Naive thymus-derived CD4-positive, alpha-beta T cell (primary cell): ENCODE measurements around the gene CEACAM16. TPM values are rescaled to one million over a fixed set of nuclear protein-coding genes. Genes with fewer than 3 reads are reported as not detected.
A peak's percentile ranks its signal among the peaks of the same experiment; 100 is the strongest.
"Not testable (repeated sequence)": the region's sequence is repeated elsewhere in the genome, so short reads cannot be mapped to it uniquely, and the experiment has no call there.

Experiments used
- ATAC-seq: fragments of 150-1000 bp; cut with Tn5 transposase; 2 replicates; pipeline ENCODE4 v1.10.0; 2021; ENCODE audit warnings: mild to moderate bottlenecking, moderate library complexity
- CTCF ChIA-PET: fragments of 350-600 bp; sonication (Branson Sonifier 250); formaldehyde crosslinking; loops from one replicate; lab custom pipeline; 2021; ENCODE audit warnings: antibody characterized with exemption; lab: Charles Lee
- POLR2A ChIA-PET: fragments of 350-600 bp; sonication (Branson Sonifier 250); formaldehyde crosslinking; loops from one replicate; lab custom pipeline; 2021; ENCODE audit warnings: antibody characterized with exemption, inconsistent platforms; lab: Charles Lee
- DNase-seq, 9 donors: peaks; one replicate each; pipeline versions ENCODE4 v3.0.0 to v3.0.0-alpha.2; 2020 to 2022; ENCODE audit warnings: mixed read lengths in 1 of 9
- H3K27ac ChIP-seq: one replicate; pipeline ENCODE4 v1.7.0; 2013; ENCODE audit warnings: mild to moderate bottlenecking, low read depth, low read length, moderate library complexity
- H3K27me3 ChIP-seq, 2 donors: one replicate each; pipeline ENCODE4 v1.7.0; 2013; ENCODE audit warnings: low read length in 2 of 2, mild to moderate bottlenecking in 2 of 2, moderate library complexity in 2 of 2; ENCODE audit not compliant: control insufficient read depth in 2 of 2, insufficient read depth in 2 of 2
- H3K36me3 ChIP-seq, 3 experiments: 1 replicate in 2 of 3; 2 replicates in 1 of 3; pipeline ENCODE4 v1.7.0; 2013; ENCODE audit warnings: low read length in 3 of 3, mild to moderate bottlenecking in 3 of 3, moderate library complexity in 1 of 3; ENCODE audit not compliant: insufficient read depth in 3 of 3, control insufficient read depth in 2 of 3
- H3K4me1 ChIP-seq, 2 donors: one replicate each; pipeline ENCODE4 v1.7.0; 2013; ENCODE audit warnings: low read length in 2 of 2, mild to moderate bottlenecking in 2 of 2, moderate library complexity in 1 of 2; ENCODE audit not compliant: control insufficient read depth in 2 of 2, insufficient read depth in 2 of 2
- H3K4me3 ChIP-seq: 2 replicates; pipeline ENCODE4 v1.7.0; 2013; ENCODE audit warnings: mild to moderate bottlenecking, low read length
- H3K9me3 ChIP-seq, 3 experiments: 1 replicate in 2 of 3; 2 replicates in 1 of 3; pipeline ENCODE4 v1.7.0; 2013; ENCODE audit warnings: low read length in 3 of 3; ENCODE audit not compliant: control insufficient read depth in 2 of 3
- H3K27ac Mint-ChIP-seq, 9 donors: one replicate each; pipeline ENCODE4 v1.8.0; 2020 to 2022; ENCODE audit warnings: mixed read lengths in 9 of 9, mild to moderate bottlenecking in 8 of 9, moderate library complexity in 5 of 9, inconsistent platforms in 2 of 9
- H3K27me3 Mint-ChIP-seq, 5 donors: one replicate each; pipeline ENCODE4 v1.8.0; 2021 to 2022; ENCODE audit warnings: mixed read lengths in 5 of 5, mild to moderate bottlenecking in 1 of 5
- H3K36me3 Mint-ChIP-seq, 5 donors: one replicate each; pipeline ENCODE4 v1.8.0; 2020 to 2022; ENCODE audit warnings: mixed read lengths in 5 of 5, mild to moderate bottlenecking in 3 of 5, inconsistent platforms in 1 of 5
- H3K4me1 Mint-ChIP-seq, 7 donors: one replicate each; pipeline ENCODE4 v1.8.0; 2020 to 2022; ENCODE audit warnings: mixed read lengths in 7 of 7, mild to moderate bottlenecking in 3 of 7, inconsistent platforms in 1 of 7
- H3K4me3 Mint-ChIP-seq, 10 donors: one replicate each; pipeline ENCODE4 v1.8.0; 2020 to 2022; ENCODE audit warnings: mild to moderate bottlenecking in 10 of 10, mixed read lengths in 10 of 10, moderate library complexity in 6 of 10, inconsistent platforms in 2 of 10
- H3K9me3 Mint-ChIP-seq, 11 donors: one replicate each; pipeline ENCODE4 v1.8.0; 2020 to 2022; ENCODE audit warnings: mixed read lengths in 11 of 11, mild to moderate bottlenecking in 4 of 11, inconsistent platforms in 1 of 11, moderate library complexity in 1 of 11
- intact Hi-C, 2 donors: fragments of 100-400 bp; cut with micrococcal nuclease; formaldehyde crosslinking; loops; one replicate each; pipeline ENCODE4 v1.15.1; 2023
- polyA plus RNA-seq, 2 donors: library from polyadenylated mRNA; unstranded; fragments of 300-500 nt; fragmentation: Illumina TruSeq; gene quantifications; one replicate each; pipeline ENCODE4 v1.2.3, GENCODE V29; 2021
- total RNA-seq, 6 experiments: library from RNA in 5 of 6; stranded (reverse) in 5 of 6; gene quantifications; 1 replicate in 5 of 6; 2 replicates in 1 of 6; pipeline ENCODE4 v1.2.3 and lab custom pipeline; 2021 to 2026

CEACAM16 gene
- total and polyA plus RNA-seq, 7 experiments from 2014 or later = not detected

DNA sequence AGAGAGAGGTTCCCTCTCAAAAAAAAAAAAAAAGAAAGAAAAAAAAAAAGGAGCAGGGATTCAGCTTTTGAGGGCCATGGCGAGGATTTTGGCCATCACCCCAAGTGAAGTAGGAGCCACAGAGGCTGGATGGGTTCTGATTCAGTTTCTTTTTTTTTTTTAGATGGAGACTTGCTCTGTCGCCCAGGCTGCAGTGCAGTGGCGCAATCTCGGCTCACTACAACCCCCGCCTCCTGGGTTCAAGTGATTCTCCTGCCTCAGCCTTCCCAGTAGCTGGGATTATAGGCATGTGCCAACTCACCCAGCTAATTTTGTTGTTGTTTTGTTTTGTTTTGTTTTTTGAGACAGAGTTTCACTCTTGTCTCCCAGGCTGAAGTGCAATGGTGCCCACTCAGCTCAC, 22.4 kb downstream of the CEACAM16 start:
- H3K27me3 Mint-ChIP-seq, H3K36me3 Mint-ChIP-seq, intact Hi-C loops, H3K27ac Mint-ChIP-seq, H3K4me3 ChIP-seq, H3K9me3 Mint-ChIP-seq, H3K4me1 ChIP-seq, H3K27ac ChIP-seq, H3K4me3 Mint-ChIP-seq, H3K36me3 ChIP-seq, ATAC-seq, DNase-seq, H3K9me3 ChIP-seq, H3K27me3 ChIP-seq: not testable (repeated sequence)
- H3K4me1 Mint-ChIP-seq = peaks cover 8 to 49% (median 18%) of the 10 kb centered on the region in 7 donors
- ChIA-PET CTCF (interaction anchor here (0.7 to 13.1 kb wide), 6 partner anchors 12 to 64 kb away, joined by 3 to 295 read pairs (median 6); no protein-coding TSS in a partner anchor), POLR2A (interaction anchor here (1.0 kb wide), 1 partner anchor 31 kb away, joined by 3 read pairs; no protein-coding TSS in a partner anchor)

- Histone ChIP-seq H3K27me3 (no peaks in the 10 kb centered on the region), H3K4me1 (peaks cover 0 to 10% of the 10 kb centered on the region in 2 donors), H3K27ac (no peak overlapping the region), H3K36me3 (no peaks in the 10 kb centered on the region), H3K9me3 (no peaks in the 10 kb centered on the region), H3K4me3 (no peak overlapping the region)
- H3K4me3 Mint-ChIP-seq = peak overlapping the region in 1 of 10 donors; percentile 58
- ATAC-seq (peak; percentile 43), DNase-seq (no peak)
- POLR2A ChIA-PET = interaction anchor here (1.0 kb wide), 2 partner anchors 30 to 48 kb away, joined by 3 to 4 read pairs; no protein-coding TSS in a partner anchor
- H3K27me3 Mint-ChIP-seq = peaks cover 0 to 4% (median 0%) of the 10 kb centered on the region in 5 donors
- H3K4me1 Mint-ChIP-seq = peaks cover 8 to 51% (median 19%) of the 10 kb centered on the region in 7 donors
- peak overlapping the region in 2 of 9 donors; percentile 38 to 55 for H3K27ac Mint-ChIP-seq
- H3K9me3 Mint-ChIP-seq = no peaks in the 10 kb centered on the region
- intact Hi-C loops = loop anchor here (1.0 to 2.0 kb wide), 2 partner anchors 30 kb away; no protein-coding TSS in a partner anchor
- CTCF ChIA-PET = interaction anchor here (0.7 to 13.1 kb wide), 14 partner anchors 8 to 124 kb away, joined by 3 to 295 read pairs (median 7); no protein-coding TSS in a partner anchor
- no peaks in the 10 kb centered on the region for H3K36me3 Mint-ChIP-seq
Observed at GRCh38 chr19:44722131-44723121, 23.5 kb downstream of the CEACAM16 start.

DNA sequence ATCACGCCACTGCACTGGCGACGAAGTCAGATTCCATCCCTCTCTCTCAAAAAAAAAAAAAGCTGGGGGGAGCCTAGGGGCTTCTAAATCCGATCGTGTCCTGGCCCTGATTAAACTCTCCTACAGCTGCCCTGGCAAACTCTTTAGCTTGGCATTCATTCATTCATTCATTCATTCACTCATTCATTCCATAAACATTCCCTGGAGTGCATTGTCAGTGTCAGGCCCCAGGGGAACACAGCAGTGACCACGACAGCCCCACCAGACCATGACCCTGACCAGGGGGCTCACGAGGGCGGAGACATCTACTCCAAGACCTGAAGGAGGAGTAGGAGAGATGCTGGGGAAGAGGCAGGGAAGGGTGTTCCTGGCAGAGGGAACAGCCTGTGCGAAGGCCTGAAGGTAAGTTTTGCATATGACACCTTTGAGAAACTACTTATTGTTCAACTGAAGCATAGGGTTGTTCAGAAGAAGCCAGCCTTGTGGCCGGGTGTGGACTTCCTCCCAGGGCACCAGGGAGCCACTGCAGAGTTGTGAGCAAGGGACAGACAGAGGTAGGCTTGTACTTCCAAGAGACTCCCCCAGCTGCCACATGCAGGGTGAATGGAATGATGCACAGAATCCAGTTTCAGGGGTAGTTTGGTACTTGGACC, 24.5 kb downstream of the CEACAM16 start:
- Histone ChIP-seq H3K4me3 (no peak overlapping the region), H3K9me3 (no peaks in the 10 kb centered on the region), H3K36me3 (no peaks in the 10 kb centered on the region), H3K27me3 (no peaks in the 10 kb centered on the region), H3K27ac (no peak overlapping the region), H3K4me1 (peaks cover 0 to 10% of the 10 kb centered on the region in 2 donors)
- ChIA-PET POLR2A (interaction anchor here (1.1 to 2.7 kb wide), 3 partner anchors 27 to 47 kb away, joined by 5 to 23 read pairs (median 7); no protein-coding TSS in a partner anchor), CTCF (interaction anchor here (0.7 to 13.1 kb wide), 18 partner anchors 9 to 140 kb away, joined by 3 to 295 read pairs (median 7); no protein-coding TSS in a partner anchor)
- Mint-ChIP-seq H3K4me1 (peaks cover 8 to 59% (median 26%) of the 10 kb centered on the region in 7 donors), H3K36me3 (no peaks in the 10 kb centered on the region), H3K27ac (peak overlapping the region in 4 of 9 donors; percentile 26 to 79 (median 59)), H3K4me3 (peak overlapping the region in 1 of 10 donors; percentile 60), H3K9me3 (no peaks in the 10 kb centered on the region), H3K27me3 (peaks cover 0 to 4% (median 0%) of the 10 kb centered on the region in 5 donors)
- intact Hi-C loops = loop anchor here in 1 of 2 donors (2.0 kb wide), 1 partner anchor 31 kb away; no protein-coding TSS in a partner anchor
- peak; percentile 54 for ATAC-seq
- no peak for DNase-seq

DNA sequence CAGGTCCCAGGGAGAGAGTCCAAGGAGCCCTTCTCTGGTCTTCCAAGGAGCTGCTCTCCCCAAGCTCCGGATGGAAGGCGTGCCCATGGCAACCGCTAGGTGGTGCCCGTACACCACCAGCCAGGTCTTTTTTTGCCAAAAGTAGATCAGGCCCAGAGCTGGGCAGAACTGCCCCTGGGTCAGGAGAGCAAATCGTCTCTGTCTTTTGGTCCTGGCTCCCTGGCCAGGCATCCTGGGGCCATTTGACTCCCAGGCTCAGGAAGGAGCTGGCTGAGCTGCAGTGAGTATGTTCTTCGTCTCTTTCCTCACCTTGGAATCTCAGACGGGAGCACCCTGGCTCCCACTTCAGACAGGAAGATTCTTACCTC, 25.0 kb downstream of the CEACAM16 start:
- H3K36me3 Mint-ChIP-seq = no peaks in the 10 kb centered on the region
- H3K27me3 ChIP-seq = no peaks in the 10 kb centered on the region
- H3K9me3 Mint-ChIP-seq = no peaks in the 10 kb centered on the region
- peak; percentile 93 for ATAC-seq
- H3K9me3 ChIP-seq = no peaks in the 10 kb centered on the region
- intact Hi-C loops = loop anchor here (1.0 to 2.0 kb wide), 7 partner anchors 23 to 121 kb away; partner anchors contain the start of gene BCL3 (in 1 of the 2)
- CTCF ChIA-PET = interaction anchor here (0.7 to 13.1 kb wide), 20 partner anchors 9 to 141 kb away, joined by 3 to 295 read pairs (median 6); no protein-coding TSS in a partner anchor
- POLR2A ChIA-PET = interaction anchor here (0.6 to 2.7 kb wide), 4 partner anchors 15 to 47 kb away, joined by 4 to 23 read pairs (median 6); no protein-coding TSS in a partner anchor
- no peaks in the 10 kb centered on the region for H3K36me3 ChIP-seq
- H3K27me3 Mint-ChIP-seq = peaks cover 0 to 4% (median 0%) of the 10 kb centered on the region in 5 donors
- peak; percentile 64 to 84 (median 76) for DNase-seq
- H3K4me3 Mint-ChIP-seq = peak overlapping the region in 1 of 10 donors; percentile 60
- H3K27ac ChIP-seq = no peak overlapping the region
- H3K4me1 Mint-ChIP-seq = peaks cover 8 to 62% (median 24%) of the 10 kb centered on the region in 7 donors
- peaks cover 0 to 10% of the 10 kb centered on the region in 2 donors for H3K4me1 ChIP-seq
- no peak overlapping the region for H3K4me3 ChIP-seq
- peak overlapping the region in 5 of 9 donors; percentile 26 to 79 (median 61) for H3K27ac Mint-ChIP-seq

GRCh38 chr19:44725251-44725650, 26.3 kb downstream of the CEACAM16 start:
- H3K9me3 ChIP-seq = no peaks in the 10 kb centered on the region
- ATAC-seq (no peak), DNase-seq (no peak)
- intact Hi-C loops = no loop called here
- Mint-ChIP-seq H3K9me3 (no peaks in the 10 kb centered on the region), H3K36me3 (no peaks in the 10 kb centered on the region), H3K27me3 (peaks cover 0 to 4% (median 0%) of the 10 kb centered on the region in 5 donors), H3K4me3 (peak overlapping the region in 1 of 10 donors; percentile 33), H3K27ac (peak overlapping the region in 1 of 9 donors; percentile 43), H3K4me1 (peaks cover 8 to 63% (median 24%) of the 10 kb centered on the region in 7 donors)
- no peak overlapping the region for H3K27ac ChIP-seq
- ChIA-PET POLR2A (interaction anchor here (0.6 to 2.7 kb wide), 3 partner anchors 12 to 45 kb away, joined by 3 to 23 read pairs (median 4); no protein-coding TSS in a partner anchor), CTCF (interaction anchor here (0.8 to 13.1 kb wide), 8 partner anchors 30 to 71 kb away, joined by 3 to 295 read pairs (median 8); no protein-coding TSS in a partner anchor)
- H3K4me1 ChIP-seq = peaks cover 0 to 10% of the 10 kb centered on the region in 2 donors
- no peaks in the 10 kb centered on the region for H3K27me3 ChIP-seq
- H3K36me3 ChIP-seq = no peaks in the 10 kb centered on the region
- H3K4me3 ChIP-seq = no peak overlapping the region
